ENCODE measurements around the gene RAD18.

Gene RAD18

GRCh38 chr3:8981296-8981695 is 18.0 kb upstream of the RAD18 start:
- H3K4me1 ChIP-seq (ENCODE audit: control insufficient read depth, low read length): no peaks in the 10 kb centered on the region
- H3K36me3 ChIP-seq (ENCODE audit: control insufficient read depth, low read length): no peaks in the 10 kb centered on the region
- TF ChIP-seq EZH2phosphoT487 (IDR thresholded peaks at IDR 0.05; ENCODE audit: borderline replicate concordance, low read length) (no peak), CTCF (IDR thresholded peaks at IDR 0.05; ENCODE audit: low read depth, low read length, poor library complexity, severe bottlenecking) (no peak)
- no peaks in the 10 kb centered on the region for H4K20me1 ChIP-seq (ENCODE audit: control insufficient read depth, insufficient read depth, low read depth, low read length)
- no peak overlapping the region for H3K27ac ChIP-seq (ENCODE audit: low read depth, low read length)
- no peak overlapping the region for H3K4me2 ChIP-seq (ENCODE audit: low read length)
- no peaks in the 10 kb centered on the region for H3F3A ChIP-seq (ENCODE audit: control insufficient read depth, insufficient read depth)
- H3K27me3 ChIP-seq (ENCODE audit: control insufficient read depth, low read length): peaks cover 20% of the 10 kb centered on the region
- H3K4me3 ChIP-seq (ENCODE audit: low read length): no peak overlapping the region
- no peaks in the 10 kb centered on the region for H3K9me2 ChIP-seq (replicated peaks; ENCODE audit: control insufficient read depth, low read length)
- no peaks in the 10 kb centered on the region for H3K9me3 ChIP-seq (ENCODE audit: control insufficient read depth, insufficient read depth, low read length)
- H3K79me2 ChIP-seq (ENCODE audit: control insufficient read depth, low read length): no peaks in the 10 kb centered on the region

GRCh38 chr3:8980756-8981257 is 17.5 kb upstream of the RAD18 start:
- Histone ChIP-seq H3K4me1 (ENCODE audit: control insufficient read depth, low read length) (no peaks in the 10 kb centered on the region), H3K4me3 (ENCODE audit: low read length) (no peak overlapping the region), H4K20me1 (ENCODE audit: control insufficient read depth, insufficient read depth, low read depth, low read length) (no peaks in the 10 kb centered on the region), H3K9me2 (replicated peaks; ENCODE audit: control insufficient read depth, low read length) (no peaks in the 10 kb centered on the region), H3F3A (ENCODE audit: control insufficient read depth, insufficient read depth) (no peaks in the 10 kb centered on the region), H3K36me3 (ENCODE audit: control insufficient read depth, low read length) (no peaks in the 10 kb centered on the region), H3K4me2 (ENCODE audit: low read length) (no peak overlapping the region), H3K79me2 (ENCODE audit: control insufficient read depth, low read length) (no peaks in the 10 kb centered on the region), H3K9me3 (ENCODE audit: control insufficient read depth, insufficient read depth, low read length) (no peaks in the 10 kb centered on the region), H3K27me3 (ENCODE audit: control insufficient read depth, low read length) (peaks cover 20% of the 10 kb centered on the region), H3K27ac (ENCODE audit: low read depth, low read length) (no peak overlapping the region)
- TF ChIP-seq EZH2phosphoT487 (IDR thresholded peaks at IDR 0.05; ENCODE audit: borderline replicate concordance, low read length) (no peak), CTCF (IDR thresholded peaks at IDR 0.05; ENCODE audit: low read depth, low read length, poor library complexity, severe bottlenecking) (no peak)

- Histone ChIP-seq H3K27ac (ENCODE audit: low read depth, low read length) (no peak overlapping the region), H3K4me2 (ENCODE audit: low read length) (no peak overlapping the region), H3K4me1 (ENCODE audit: control insufficient read depth, low read length) (no peaks in the 10 kb centered on the region), H3K27me3 (ENCODE audit: control insufficient read depth, low read length) (peaks cover 20% of the 10 kb centered on the region), H3K4me3 (ENCODE audit: low read length) (no peak overlapping the region), H3K9me2 (replicated peaks; ENCODE audit: control insufficient read depth, low read length) (no peaks in the 10 kb centered on the region), H3F3A (ENCODE audit: control insufficient read depth, insufficient read depth) (no peaks in the 10 kb centered on the region), H3K79me2 (ENCODE audit: control insufficient read depth, low read length) (no peaks in the 10 kb centered on the region), H3K9me3 (ENCODE audit: control insufficient read depth, insufficient read depth, low read length) (no peaks in the 10 kb centered on the region), H3K36me3 (ENCODE audit: control insufficient read depth, low read length) (no peaks in the 10 kb centered on the region), H4K20me1 (ENCODE audit: control insufficient read depth, insufficient read depth, low read depth, low read length) (no peaks in the 10 kb centered on the region)
- TF ChIP-seq EZH2phosphoT487 (IDR thresholded peaks at IDR 0.05; ENCODE audit: borderline replicate concordance, low read length): no peak
- TF ChIP-seq CTCF (IDR thresholded peaks at IDR 0.05; ENCODE audit: low read depth, low read length, poor library complexity, severe bottlenecking): no peak
Measured at GRCh38 chr3:8979262-8979661, 16.0 kb upstream of the RAD18 start.
